Measurements from ENCODE around the gene NEK11.

The NEK11 gene

DNA sequence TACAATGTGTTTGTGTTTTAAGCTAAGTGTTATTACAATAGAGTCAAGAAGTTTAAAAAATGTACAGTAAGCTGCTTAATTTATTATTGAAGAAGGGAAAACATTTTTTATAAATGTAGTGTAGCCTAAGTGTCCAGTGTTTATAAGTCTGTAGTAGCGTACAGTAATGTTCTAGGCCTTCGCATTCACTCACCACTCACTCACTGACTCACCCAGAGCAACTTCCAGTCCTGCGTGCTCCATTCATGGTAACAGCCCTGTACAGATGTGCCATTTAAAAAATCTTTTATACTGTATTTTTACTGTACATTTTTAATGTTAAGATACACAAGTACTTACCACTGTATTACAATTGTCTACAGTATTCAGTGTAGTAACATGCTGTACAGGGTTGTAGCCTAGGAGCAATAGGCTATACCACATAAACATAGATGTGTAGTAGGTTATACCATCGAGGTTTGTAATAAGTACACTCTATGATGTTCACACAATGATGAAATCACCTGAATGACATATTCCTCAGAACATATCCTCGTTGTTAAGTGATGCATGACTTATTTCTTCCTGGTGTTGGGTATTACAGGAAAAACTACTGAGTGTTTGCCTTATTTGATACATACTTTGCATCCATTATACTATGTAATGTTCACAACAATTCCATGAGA is 198.3 kb downstream of the NEK11 start:
- peak; percentile 21 for DNase-seq

DNA sequence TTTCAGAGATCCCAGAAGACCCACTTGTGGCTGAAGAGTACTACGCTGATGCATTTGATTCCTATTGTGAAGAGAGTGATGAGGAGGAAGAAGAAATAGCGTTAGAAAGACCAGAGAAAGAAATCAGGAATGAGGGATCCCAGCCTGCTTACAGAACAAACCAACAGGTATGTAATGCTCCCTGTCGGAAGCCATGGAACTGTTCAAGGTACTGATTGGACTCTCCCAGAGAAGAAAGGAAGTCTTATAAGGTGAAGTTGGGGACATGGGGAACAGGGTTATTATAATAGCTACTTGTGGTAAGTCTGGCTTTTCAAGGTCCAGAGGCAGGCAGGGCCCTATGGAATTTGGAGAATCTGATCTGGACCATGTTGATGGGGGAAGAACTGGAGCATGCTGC is 201.8 kb downstream of the NEK11 start:
- DNase-seq, result no peak

DNA sequence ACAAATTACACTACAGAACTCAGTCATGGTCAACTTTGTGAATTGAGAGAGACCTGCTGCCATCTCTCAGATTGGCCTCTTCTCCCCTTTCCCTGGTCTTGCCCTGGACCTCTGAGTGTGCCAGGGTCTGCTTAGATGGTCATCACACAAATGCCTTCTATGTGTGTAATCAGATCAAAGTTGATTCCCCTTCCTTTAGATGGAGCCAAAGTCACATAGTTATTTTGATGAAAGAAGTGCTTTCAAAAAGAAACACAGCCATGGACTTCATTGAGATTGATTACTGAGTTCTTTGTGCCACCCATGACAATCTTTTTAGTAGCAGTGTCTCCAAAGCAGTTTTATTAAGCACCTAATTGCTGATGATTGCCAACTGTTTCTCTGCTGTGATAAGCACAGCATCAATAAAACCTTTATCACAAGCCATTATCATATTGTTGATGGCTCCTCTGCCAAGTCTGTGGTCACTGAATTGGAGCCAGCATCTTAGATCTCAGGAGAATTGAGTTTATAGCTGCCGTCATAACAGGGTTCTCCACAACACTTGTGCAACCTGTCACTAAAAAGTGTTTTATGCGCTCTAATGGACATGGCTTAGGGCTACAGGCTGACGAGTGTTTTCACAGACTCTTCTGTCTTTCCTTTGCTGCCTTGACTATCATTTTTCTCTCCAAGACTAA is 205.2 kb downstream of the NEK11 start:
- no peak for DNase-seq

GRCh38 chr3:131232711-131233267 is 206.1 kb downstream of the NEK11 start:
- DNase-seq, result no peak

DNA sequence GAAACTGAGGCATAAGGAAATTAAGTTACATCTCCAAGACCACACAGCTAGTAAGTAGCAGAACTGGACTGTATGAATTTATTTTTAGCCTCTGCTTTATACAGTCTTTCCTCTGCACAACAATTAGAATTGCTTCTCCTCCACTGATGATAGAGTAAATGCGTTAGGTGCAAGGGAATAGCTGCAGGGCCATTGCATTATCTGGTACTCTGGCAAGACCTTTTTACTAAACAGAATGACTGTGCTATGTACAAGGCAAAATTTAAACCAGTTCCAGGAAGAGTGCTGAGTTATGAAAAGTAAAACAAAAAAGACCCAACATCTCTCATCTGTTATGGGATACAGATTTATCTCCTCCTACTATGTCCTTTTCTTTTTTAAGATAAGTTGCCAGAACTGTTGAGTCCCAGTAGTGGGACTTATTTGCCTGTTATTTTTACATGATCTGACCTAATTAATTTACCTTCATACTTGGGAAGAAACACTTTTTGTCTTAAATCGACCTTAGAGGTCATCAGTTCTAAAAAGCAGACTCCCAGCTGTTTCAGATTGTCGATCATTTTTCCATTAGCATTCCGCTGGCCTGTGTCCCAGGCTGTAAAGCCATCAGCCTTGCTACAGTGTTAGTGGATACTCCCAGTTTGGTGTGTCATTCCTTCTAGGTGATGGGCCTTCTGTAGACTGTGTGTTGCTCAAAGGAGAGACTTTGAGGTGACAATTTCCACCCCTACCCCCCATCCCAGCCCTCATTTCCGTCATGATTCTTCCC is 207.4 kb downstream of the NEK11 start:
- no peak for DNase-seq

DNA sequence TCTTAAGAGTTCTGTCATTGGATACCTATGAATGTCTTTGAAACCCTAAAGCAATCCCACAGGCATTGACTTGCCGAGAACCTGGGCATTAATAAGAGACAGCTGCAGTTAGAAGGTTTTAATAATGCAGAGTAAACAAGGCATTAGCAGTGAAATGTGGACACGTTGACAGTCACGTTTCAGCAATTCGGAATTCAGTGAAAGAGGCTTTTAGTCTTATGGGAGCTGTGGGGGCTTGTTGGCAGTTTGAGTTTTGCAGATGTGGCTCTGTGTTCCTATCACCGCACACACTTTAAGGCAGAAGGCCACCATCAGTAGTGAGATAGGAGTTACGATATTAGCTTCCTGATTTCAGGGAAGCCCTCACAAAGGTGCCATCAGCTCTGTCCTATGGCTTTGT is 209.7 kb downstream of the NEK11 start:
- no peak for DNase-seq

DNA sequence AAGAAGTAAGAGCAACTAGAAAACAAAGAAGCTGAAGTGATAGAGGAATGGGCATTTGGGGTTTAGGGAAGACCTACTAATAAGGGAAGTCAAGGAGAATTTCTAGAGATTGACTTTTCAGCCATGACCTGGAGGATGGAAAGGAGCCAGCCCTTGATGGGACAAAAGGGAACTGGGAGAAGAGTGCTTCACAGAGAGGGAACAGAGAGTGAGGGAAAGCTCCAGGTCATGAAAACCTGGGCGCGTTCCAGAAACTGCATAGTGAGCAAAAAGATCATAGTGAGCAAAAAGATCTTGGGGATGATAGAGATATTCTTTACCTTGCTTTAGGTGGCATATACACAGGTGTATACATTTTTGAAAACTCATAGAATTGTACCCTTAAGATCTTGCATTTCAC is 211.8 kb downstream of the NEK11 start:
- DNase-seq, result no peak

DNA sequence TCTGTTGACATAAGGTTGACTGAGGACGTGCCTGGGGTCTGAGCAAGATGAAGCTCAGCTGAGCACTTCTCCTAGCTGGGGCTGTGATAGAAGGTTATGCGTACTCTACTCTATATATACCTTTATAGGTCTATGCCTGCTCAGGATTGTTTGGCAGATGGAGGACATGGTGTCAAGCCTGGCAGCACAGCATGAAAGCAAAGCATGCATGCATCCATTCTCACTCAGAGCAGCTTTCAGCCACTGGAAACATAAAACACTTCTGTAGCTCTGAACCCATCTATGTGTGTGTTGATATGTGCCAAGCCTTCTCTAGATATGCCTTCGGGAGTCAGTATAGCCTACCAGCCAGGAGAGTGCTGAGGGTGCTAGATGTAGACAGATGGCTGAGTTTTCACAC is 212.6 kb downstream of the NEK11 start:
- no peak for DNase-seq

GRCh38 chr3:131242201-131242600 is 215.5 kb downstream of the NEK11 start:
- DNase-seq, result no peak

DNA sequence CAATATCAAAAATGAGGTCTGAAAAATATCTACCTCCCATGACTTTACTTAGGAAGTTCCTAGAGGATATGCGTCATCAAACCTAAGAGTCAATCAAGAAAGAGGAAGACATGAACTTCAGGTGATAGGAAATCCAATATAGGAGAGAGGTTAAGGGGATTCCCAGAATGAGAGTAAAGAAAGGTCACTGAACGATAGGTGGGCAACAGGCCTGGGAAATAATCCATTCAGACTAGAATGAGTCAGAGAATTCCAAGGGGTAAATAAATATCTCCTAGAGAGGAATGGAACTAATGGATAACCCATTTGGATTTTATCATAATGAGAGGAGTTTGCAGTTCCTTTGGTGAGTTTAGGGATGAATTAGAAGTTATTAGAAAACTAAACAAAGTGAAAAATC is 223.8 kb downstream of the NEK11 start:
- DNase-seq, result no peak

DNA sequence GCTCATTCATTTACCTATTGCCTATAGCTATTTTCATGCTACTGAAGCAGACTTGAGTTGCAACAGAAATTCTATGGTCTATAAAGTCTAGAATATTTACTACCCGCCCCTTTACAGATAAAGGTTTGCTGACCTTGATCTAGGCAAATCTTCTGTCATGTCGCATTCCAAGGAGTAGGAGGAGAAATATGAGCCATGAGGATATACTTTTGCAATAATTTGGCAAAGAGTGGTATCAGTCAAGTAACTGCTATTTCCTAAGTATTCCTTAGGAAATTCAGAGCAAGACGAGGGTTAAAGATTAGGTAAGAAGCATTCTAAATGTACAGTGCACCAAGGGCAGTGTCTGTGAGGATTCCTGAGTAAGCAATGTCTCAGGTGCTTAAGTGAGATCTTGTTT is 233.8 kb downstream of the NEK11 start:
- no peak for DNase-seq

GRCh38 chr3:131261104-131261503 is 234.4 kb downstream of the NEK11 start:
- DNase-seq, result no peak

- no peak for DNase-seq
These were observed 248.9 kb downstream of the NEK11 start for GRCh38 chr3:131275556-131275955.

- peak; percentile 25 for DNase-seq
These were observed 251.3 kb downstream of the NEK11 start for GRCh38 chr3:131277836-131278497.

GRCh38 chr3:131279577-131279976 is 252.9 kb downstream of the NEK11 start:
- DNase-seq, result no peak

GRCh38 chr3:131282379-131282778 is 255.7 kb downstream of the NEK11 start:
- DNase-seq, result no peak

GRCh38 chr3:131282967-131283366 is 256.3 kb downstream of the NEK11 start:
- no peak for DNase-seq

GRCh38 chr3:131283862-131284261 is 257.2 kb downstream of the NEK11 start:
- no peak for DNase-seq

GRCh38 chr3:131284302-131284701 is 257.6 kb downstream of the NEK11 start:
- no peak for DNase-seq

DNA sequence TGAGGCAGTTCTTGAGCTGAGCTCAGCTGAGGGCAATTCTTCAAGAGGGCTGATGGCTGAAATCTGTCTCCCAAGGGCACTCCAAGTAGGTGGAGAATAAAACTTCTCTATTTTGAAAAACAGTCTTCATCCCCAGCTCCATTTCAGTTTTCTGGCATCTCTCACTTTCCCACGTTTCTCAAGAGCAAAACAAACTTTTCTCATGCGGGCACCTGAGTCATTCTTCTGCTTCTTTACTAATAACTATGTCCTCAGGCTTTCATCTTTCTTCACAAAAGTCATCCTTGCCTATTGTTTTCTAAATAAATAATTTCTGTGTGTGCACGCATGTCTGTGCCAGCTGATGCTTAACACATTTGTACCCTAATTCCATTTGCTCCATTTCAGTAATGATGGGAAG is 258.8 kb downstream of the NEK11 start:
- no peak for DNase-seq

- no peak for DNase-seq
These were observed 273.2 kb downstream of the NEK11 start for GRCh38 chr3:131299836-131300235.

DNA sequence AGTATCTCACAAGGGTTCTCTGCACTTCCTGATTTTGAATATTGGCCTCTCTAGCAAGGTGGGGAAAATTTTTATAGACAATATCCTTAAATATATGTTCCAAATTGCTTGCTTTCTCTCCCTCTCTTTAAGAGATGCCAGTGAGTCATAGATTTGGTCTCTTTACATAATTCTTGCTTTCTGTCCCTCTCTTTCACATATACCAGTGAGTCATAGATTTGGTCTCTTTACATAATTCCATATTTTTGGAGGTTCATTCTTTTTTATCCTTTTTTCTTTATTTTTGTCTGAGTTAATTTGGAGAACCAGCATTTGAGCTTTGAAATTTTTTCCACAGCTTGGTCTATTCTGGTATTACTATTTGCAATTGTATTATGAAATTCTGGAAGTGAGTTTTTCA is 277.2 kb downstream of the NEK11 start:
- peak; percentile 12 for DNase-seq

GRCh38 chr3:131304890-131305289 is 278.2 kb downstream of the NEK11 start:
- no peak for DNase-seq
